Frontal cortex (tissue), 4 donors: ENCODE data around the gene LCOR. TPM values are rescaled to one million over a fixed set of nuclear protein-coding genes. Genes with fewer than 3 reads are reported as not detected.

Experiments used
- DNase-seq, 2 donors: peaks; one replicate each; pipeline ENCODE4 v3.0.0; 2012; ENCODE audit warnings: low spot score in 2 of 2
- FAIRE-seq: peaks from 2 replicates; lab custom pipeline; 2012; peaks lifted over from hg19 to GRCh38; lab: Jason Lieb, UNC
- total RNA-seq: library from RNA; depleted of rRNA; stranded (reverse); fragments of >200 nt; gene quantifications from one replicate; pipeline ENCODE4 v1.2.3, GENCODE V29; 2014
- donor health status: control.
- donor health status: control.
- donor health status: control.

Gene LCOR
- total RNA-seq, 1 donor from 2014 or later: 52.2 TPM

- DNase-seq (no peak), FAIRE-seq (no peak)
Observed at GRCh38 chr10:96973809-96974747, 142.0 kb downstream of the LCOR start.

DNA sequence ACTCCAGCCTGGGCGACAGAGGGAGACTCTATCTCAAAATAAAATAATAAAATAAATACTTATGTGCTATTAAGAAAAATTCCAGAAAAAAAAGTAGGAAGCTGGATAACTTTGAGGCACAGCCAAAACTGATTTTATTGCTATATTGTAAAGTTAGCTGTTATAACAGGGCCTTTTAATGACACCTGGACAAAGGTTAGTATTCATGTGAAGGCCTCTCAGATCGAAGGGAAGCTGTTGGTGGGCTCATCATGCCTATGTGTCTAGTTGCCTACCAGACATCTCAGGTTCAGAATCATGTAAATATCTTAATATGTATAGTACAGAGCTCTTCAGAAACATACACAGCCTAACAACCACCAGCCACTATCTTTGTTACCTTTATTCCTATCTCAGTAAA lies 143.0 kb downstream of the LCOR start:
- FAIRE-seq: no peak
- no peak for DNase-seq

DNA sequence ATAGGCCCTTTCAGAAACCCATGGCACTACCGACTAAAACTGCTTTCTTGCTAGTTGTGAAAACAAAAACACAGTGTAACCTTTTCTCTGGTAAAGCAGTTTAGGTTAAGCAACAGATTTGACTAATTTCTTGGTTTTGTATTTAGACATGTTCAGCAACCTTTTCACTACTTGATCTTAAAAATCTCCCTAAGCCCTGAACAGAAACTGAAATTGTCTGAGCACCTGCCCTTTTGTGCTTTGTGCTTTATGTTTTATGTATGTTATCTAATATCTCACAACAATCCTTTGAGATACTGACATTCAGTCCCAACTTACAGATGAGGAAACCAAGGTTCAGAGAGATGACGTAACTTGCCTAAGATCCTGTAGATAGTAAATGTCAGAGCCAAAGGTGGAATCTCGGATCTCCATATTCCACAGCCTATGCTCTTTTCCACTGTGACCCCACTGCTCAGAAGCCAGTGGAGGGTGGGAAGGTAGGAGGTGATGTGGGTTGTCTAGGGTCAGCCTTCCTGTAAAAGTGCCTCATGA lies 146.6 kb downstream of the LCOR start:
- FAIRE-seq (no peak), DNase-seq (no peak)

DNA sequence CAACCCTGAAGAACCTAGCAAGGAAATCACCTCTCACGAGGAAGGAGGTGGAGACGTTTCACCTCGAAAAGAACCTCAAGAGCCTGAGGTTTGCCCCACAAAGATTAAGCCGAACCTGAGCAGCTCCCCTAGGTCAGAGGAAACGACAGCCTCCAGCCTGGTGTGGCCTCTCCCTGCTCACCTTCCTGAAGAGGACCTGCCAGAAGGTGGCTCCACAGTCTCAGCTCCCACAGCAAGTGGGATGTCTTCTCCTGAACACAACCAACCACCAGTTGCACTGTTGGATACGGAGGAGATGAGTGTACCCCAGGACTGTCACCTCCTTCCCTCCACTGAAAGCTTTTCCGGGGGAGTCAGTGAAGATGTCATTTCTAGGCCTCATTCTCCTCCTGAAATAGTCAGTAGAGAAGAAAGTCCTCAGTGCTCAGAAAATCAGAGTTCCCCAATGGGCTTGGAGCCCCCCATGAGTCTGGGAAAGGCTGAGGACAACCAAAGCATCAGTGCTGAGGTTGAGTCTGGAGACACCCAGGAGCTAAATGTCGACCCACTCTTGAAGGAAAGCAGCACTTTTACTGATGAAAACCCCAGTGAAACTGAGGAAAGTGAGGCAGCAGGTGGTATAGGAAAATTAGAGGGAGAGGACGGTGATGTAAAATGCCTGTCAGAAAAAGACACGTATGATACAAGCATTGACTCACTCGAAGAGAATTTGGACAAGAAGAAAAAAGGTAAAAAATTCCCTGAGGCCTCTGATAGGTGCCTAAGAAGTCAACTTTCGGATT lies 150.2 kb downstream of the LCOR start:
- FAIRE-seq (no peak), DNase-seq (no peak)

- no peak for DNase-seq
- no peak for FAIRE-seq
Observed at GRCh38 chr10:96984541-96985131, 152.5 kb downstream of the LCOR start.

DNA sequence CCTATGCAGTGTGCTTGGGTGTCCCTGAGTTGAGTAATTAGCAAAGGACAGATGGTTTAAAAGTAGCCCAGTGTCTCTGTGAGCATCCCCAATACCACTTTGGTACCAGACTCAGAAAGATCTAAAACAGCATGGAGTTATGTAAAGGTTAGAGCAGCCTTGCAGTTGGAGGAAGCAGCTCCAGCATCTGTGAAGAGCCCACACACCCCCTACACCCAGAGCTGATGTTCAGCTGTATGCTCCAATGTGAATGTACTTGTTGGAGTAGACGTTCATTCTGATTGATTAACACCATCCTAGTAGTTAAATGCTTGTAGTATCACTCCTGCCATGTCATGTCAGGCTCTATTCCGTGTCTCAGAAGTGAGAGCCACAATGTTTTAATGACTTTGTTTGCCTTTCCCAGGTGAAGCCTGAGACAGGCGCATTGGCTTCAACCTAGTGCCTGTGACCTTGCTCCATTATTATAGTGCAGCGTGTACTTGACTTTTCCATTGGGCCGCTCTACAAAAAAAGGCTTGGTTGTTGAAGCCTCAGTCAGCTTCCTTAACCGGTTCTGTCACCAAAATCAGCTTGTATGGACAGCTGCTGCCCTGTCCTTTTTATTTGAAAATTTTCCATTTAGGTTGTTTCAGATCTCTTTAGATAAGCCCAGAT lies 154.2 kb downstream of the LCOR start:
- FAIRE-seq: no peak
- DNase-seq: no peak

- FAIRE-seq: no peak
Observed at GRCh38 chr10:96987141-96987841, 155.2 kb downstream of the LCOR start.

DNA sequence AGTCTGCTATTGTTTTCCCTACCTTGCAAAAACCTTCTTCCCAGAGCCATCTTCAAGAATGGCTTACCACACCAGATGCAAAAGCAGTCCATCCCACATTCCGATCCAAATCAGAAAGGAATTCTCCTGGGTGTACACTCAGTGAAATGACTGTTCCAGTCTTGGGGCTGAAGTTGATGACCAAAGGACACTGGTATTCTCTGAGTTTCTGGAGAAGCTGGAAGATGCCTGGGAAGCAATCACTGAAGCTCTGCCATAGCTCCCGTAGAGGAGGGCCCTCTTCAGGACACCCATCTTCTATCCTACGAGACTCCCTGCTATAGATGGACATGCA lies 155.7 kb downstream of the LCOR start:
- DNase-seq (no peak), FAIRE-seq (no peak)

More at GRCh38 chr10:96987141-96987841, 155.2 kb downstream of the LCOR start:
- DNase-seq: no peak

DNA sequence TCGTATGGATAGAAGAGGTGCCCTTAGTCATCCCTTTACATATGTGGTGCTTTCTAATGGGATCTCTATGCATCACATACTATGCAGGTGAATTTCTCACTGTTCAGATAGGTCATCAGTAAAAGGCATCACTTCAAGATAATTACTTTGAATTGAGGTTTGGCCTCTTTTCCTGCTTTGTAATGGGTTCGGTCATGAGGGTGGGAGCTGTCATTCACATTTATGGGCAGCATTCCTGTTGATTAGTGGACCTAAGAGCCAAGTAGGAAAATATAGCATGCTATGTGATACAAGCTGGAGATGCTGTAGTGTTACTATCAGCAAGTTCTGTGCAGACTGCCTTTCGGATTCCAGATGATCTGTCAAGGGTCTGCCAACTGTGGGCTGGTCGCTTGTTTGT lies 156.3 kb downstream of the LCOR start:
- DNase-seq (no peak), FAIRE-seq (no peak)

- FAIRE-seq (no peak), DNase-seq (no peak)
Observed at GRCh38 chr10:96991313-96991841, 159.3 kb downstream of the LCOR start.

DNA sequence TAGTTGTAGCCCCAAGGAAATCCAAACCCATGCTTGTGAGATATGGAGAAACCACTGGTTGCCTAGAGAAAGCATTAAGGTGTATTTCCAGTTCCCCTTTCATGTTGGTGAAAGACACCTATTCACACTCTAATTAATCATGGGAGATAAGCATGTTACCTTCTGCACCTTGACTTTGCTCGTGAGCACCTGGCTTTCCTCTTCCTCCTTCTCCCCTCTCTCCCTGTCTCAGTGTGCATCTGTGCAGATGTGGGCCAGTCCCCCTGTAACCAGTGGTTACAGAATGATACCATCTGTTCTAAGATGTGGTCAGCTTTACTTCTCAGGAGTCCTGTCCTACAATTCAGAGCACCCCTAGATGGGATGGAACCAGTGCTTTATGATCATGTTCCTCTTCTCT lies 160.6 kb downstream of the LCOR start:
- no peak for DNase-seq
- FAIRE-seq: no peak

- no peak for FAIRE-seq
- DNase-seq: no peak
Observed at GRCh38 chr10:96995851-96996250, 163.8 kb downstream of the LCOR start.

- FAIRE-seq (no peak), DNase-seq (no peak)
Observed at GRCh38 chr10:96996275-96996965, 164.3 kb downstream of the LCOR start.

DNA sequence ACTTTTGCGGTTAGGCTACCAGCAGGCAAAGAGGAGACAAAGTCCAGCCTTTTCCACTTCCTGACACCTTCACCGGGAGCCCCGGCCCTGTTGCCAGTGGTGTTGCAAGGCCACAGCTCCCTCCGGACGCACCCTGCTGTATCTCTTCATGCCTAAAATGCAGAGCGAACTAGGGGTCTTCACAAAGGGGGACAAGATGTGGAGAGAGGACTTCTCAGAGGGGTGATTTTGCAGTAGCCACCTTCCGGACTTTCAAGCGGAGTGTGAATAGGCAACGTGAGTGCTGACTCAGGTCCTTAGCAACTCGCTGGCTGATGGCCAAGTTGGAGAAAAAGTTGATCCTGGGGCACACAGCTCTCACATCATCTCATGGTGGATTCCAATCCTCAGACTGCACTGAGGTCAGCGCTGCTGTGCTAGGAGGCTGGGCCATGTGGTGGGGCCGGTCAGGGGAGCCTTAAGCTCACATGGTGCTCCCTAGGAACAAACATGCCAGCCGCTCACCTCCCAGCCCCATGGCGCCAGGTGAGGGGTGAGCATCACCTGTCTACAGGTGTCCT lies 166.3 kb downstream of the LCOR start:
- DNase-seq (no peak), FAIRE-seq (no peak)

DNA sequence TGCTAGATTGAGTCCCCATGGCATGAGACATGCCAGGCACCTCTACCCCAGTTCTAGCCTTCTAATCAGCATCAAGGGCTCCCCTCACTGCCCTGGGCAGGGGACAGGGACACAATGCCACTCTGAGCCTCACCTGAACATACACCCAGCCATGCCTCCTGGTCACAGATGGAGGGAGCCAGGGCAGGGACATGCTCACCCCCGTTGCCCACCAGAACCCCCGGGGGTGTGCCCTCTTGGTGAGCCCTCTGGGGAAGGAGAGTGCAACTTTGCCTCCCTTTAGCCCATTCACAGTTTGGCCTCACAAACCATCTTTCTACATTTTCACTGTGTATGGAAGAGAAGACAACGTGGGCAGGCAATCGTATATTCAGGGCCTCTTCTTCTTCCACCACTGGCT lies 167.2 kb downstream of the LCOR start:
- FAIRE-seq (no peak), DNase-seq (no peak)

DNA sequence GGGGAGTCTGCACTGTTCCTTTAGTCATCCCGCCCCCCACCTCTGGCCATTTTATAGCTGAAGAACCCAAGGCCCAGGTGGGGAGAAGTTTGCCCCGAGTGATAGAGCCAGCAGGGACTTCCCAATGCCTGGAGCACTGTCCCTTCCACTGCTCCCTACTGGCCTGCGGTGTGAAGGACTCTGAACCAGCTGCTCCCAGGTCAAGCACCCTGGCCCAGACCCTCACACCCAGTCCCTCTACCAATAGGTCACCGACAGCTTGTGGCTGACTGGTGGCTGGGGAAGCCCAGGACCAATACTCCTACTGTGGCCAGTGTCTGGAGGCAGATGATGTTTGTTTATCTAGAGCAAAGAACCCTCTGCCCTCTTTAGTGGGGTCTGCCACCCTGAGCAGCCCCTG lies 167.9 kb downstream of the LCOR start:
- DNase-seq: no peak
- no peak for FAIRE-seq

- no peak for FAIRE-seq
- DNase-seq: no peak
Observed at GRCh38 chr10:97000487-97001182, 168.5 kb downstream of the LCOR start.
